HG02884 (cell line): ENCODE results near the gene SEMA5B.

Experiments used
- ATAC-seq: cut with Tn5 transposase; IDR thresholded peaks from one replicate; pipeline ENCODE4 v1.9.1; 2021; ENCODE audit warnings: mild to moderate bottlenecking, moderate library complexity; ENCODE audit not compliant: unreplicated experiment

The SEMA5B gene

GRCh38 chr3:123025642-123026521, 1.7 kb downstream of the SEMA5B start:
- ATAC-seq, result no peak

GRCh38 chr3:123024056-123024455, 3.5 kb downstream of the SEMA5B start:
- ATAC-seq, result no peak

GRCh38 chr3:123021996-123022510, 5.5 kb downstream of the SEMA5B start:
- ATAC-seq, result no peak

GRCh38 chr3:123021388-123021787, 6.2 kb downstream of the SEMA5B start:
- no peak for ATAC-seq

- no peak for ATAC-seq
These were observed 6.9 kb downstream of the SEMA5B start for GRCh38 chr3:123020709-123021108.

GRCh38 chr3:123019591-123019990, 8.0 kb downstream of the SEMA5B start:
- no peak for ATAC-seq

- no peak for ATAC-seq
These were observed 8.4 kb downstream of the SEMA5B start for GRCh38 chr3:123019161-123019560.

DNA sequence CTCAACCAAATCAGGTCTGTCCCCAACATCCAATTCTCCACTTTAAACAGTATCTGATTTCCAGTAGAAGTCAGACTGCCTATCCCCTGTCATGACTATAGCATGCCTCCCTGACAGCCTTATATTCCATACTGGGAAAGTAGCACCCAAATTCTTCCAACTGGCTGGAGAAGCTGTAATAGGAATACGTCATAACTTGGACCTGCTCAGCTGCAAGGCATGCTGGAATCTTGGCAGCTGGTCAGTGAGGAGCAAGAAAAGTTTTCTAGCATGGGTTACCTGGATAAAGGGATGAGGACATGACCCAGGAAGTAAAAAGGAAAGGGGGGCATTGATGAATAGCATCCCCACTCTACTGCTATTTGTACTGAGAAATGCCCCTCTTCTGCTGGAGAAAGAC, 8.9 kb downstream of the SEMA5B start:
- no peak for ATAC-seq

DNA sequence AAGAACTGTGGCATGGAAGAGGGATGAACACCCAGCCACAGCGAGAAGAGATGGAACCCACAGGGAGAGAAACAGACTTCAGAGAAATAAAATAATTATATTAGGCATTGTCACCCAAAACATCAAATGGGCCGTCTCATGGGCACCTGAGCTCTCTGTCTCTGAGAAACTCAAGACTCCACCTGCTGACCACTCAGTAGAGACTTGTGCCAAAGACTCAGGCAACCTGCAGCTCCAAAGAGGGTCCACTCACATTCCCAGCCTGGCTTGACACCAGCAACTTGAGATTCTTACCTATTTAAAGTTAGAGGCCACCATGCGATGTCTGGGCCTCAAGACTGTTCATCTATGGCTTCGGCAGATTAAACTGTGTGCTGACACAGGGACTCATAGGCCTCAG, 12.0 kb downstream of the SEMA5B start:
- no peak for ATAC-seq

GRCh38 chr3:123013876-123014275, 13.7 kb downstream of the SEMA5B start:
- no peak for ATAC-seq

- ATAC-seq, result no peak
These were observed 14.9 kb downstream of the SEMA5B start for GRCh38 chr3:123012652-123013051.

DNA sequence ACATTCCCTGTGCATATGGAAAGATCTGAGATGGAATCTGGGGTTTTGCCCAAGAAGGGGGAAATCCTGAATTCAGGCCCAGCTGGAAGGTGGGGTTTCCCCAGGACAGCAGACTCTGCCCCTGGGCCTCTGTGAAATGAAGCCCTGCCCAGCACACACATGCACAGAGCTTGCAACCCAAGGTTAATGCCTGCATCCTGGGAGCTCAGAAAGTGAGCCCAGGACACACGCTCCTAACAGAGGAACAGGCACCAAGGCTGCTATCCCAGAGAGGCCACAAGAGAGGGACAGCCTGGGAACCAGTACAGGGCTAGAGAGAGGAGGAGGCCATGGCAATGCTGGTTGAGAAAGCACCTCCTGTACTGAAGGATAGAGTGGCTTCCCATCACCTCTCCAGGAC, 16.1 kb downstream of the SEMA5B start:
- no peak for ATAC-seq

DNA sequence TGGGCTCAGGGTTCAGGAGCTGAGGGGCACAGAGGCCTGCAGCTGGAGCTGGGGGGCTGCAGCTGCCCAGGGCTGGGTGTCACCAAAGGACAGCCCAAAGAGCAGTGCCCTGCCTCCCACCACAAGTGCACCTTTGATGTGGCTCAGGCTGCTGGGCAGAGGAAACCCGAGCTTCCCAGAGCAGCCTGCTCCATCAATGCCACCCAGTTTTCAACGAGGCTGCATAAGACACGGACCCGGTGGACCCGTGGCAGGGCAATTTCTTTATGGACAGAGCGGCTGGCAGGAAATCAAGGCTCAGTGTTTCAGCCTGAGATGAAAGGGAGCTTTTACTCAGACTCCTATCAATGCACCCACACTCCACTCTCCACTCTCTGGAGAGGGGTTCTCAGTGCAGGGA, 18.7 kb downstream of the SEMA5B start:
- ATAC-seq, result no peak

DNA sequence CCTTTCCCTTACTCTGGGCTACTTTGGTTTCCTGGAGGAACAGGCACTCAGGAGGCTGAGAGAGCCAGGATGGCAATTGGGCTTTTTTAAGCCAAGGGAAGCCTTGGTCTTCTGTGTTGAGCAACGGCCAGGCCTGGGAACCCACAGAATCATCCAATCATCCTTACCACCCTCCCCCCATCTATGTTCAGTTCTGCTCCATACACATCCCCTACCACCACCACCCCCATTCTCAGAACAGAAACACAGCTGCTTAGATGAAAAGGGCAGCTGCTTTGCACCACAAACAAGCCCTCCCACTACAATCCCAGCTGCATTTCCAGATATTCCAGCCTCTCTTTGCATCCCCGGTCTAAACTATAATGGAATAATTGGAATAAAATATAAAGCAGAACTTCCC, 21.0 kb downstream of the SEMA5B start:
- no peak for ATAC-seq

GRCh38 chr3:123005291-123005690, 22.3 kb downstream of the SEMA5B start:
- ATAC-seq, result no peak

DNA sequence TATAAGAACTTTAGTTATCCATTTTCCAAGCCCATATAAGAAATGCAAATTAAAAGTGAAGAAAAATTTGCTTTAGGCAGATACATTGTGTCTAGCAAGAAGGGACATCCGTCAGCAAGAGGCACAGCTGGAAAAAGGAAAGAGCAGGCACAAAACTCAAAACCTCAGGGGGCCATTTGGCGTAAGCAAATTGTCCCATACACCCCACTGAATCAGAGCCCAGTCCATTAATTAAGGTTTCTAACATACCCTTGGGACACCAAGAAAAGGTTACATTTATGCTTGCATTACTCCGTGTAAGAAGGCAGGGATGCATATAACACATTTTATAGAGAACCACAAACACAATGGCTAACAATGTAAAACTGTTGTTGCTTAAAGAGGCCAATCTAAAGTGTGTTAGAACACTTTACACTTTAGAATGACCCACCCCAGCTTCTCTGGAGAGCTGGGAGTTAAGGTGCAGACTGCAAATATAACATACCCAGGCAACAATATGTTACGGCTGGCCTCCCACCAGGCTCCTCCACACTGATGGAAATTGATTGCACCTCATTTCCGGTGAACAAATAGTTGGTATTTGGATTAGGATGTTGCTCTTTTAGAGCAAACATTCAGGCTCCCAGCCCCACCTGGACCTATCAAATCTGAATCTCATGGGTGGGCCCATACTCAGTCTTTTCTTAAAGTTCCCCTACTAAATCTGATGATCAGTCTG, 23.2 kb downstream of the SEMA5B start:
- ATAC-seq, result no peak

- no peak for ATAC-seq
These were observed 24.6 kb downstream of the SEMA5B start for GRCh38 chr3:123002749-123003497.

GRCh38 chr3:123002100-123002748, 25.3 kb downstream of the SEMA5B start:
- ATAC-seq, result no peak

DNA sequence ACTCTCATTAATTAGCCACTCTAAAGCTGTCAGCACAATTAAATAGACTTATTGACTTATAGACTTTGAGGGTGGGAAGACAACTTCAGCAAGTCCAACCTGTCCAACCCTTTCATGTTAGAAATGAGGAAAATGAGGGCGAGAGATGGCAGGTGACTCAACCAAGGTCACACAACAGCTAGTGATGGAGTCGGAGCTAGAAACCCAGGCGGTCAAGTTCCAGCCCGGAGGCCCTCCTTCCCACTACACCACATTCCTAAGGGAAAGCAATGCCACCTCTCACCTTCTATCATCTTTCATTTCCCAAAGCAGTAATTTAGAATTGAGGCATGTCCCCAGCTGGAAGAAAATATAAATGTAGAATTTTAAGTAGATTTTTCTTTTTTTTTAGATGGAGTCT, 28.7 kb downstream of the SEMA5B start:
- ATAC-seq, result no peak

DNA sequence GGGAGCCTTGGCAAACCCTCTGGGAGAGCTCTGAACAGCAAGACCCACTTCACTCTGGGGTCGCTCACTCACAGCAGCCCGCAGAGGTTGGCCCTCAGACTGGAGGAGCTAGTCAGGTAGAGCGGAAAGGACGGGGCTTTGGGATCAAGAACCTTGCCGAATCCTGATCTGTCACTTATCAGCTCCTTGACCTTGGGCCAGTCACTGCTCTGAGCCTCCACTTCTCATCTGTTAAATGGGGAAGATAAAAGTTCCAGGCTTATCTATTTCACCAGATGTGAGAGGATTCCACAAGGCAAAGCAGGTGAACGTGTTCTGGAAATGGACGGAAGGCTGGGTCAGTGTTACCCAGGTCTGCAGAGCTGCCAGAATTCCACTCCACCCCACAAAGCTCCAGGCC, 29.4 kb downstream of the SEMA5B start:
- ATAC-seq, result no peak

- no peak for ATAC-seq
These were observed 31.5 kb downstream of the SEMA5B start for GRCh38 chr3:122996038-122996580.
